ENCODE results near the gene NEIL3. TPM values are rescaled to one million over a fixed set of nuclear protein-coding genes. Genes with fewer than 3 reads are reported as not detected.

The NEIL3 gene
- total and polyA plus RNA-seq, 9 of the 15 experiments (the other 6 are each of a cell fraction or from before 2014, with no cell fraction given) = 2.7 to 23.3 (median 12.9) TPM

DNA sequence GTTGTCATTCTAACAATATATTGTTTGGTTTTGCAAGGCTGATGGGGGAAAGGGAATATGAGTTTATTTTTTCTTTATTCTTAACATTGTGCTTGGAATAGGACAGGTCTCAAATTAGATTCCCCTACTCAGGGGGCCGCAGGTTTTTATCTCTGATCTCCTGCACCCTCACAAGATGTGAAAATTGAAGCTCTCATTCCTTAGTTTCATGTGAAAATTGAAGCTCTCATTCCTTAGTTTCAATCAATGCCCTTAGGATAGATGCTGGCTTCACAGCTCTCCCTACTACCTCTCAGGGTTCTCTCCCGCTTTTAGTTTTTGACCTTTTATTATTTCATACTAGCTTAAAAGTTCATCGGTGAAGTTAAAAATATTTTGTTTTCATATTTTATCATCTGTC lies 12.0 kb downstream of the NEIL3 start:
- FAIRE-seq = no peak
- no peaks in the 10 kb centered on the region for H3K9me3 ChIP-seq (replicated peaks; ENCODE audit: control insufficient read depth, insufficient read depth, low read depth, low read length)
- ATAC-seq = no peak
- in situ Hi-C loops (cut with MboI) (no loop called here), intact Hi-C loops (cut with micrococcal nuclease) (no loop called here)
- no peaks in the 10 kb centered on the region for H3K9me1 ChIP-seq (ENCODE audit: control insufficient read depth, insufficient read depth, low read length)
- H3K4me2 ChIP-seq (ENCODE audit: insufficient read depth, low read length) = no peak overlapping the region
- H3K79me2 ChIP-seq (ENCODE audit: control insufficient read depth, insufficient read depth, low read length) = peaks cover 71% of the 10 kb centered on the region; the same call in 2 of the 3 replicates
- no peak overlapping the region for H3K4me3 ChIP-seq
- no peaks in the 10 kb centered on the region for H4K20me1 ChIP-seq (replicated peaks; ENCODE audit: control insufficient read depth, insufficient read depth, low read length)
- peaks cover 42% of the 10 kb centered on the region for H3K36me3 ChIP-seq (ENCODE audit: control insufficient read depth, insufficient read depth, low read length)
- H3K4me1 ChIP-seq (replicated peaks in 1 of 2; ENCODE audit: control insufficient read depth in 2 of 2, insufficient read depth in 2 of 2, low read length in 2 of 2) = peaks cover 0 to 14% of the 10 kb centered on the region in 2 experiments; a peak in 2 of 5 replicates
- POLR2A ChIA-PET = interaction anchor here (0.6 to 1.6 kb wide), 2 partner anchors 10 to 21 kb away, joined by 3 read pairs; no protein-coding TSS in a partner anchor
- WGBS (ENCODE audit: insufficient coverage, low coverage, missing lambda C conversion rate) = 79% methylated on average over 3 of the region's 3 CpGs
- no peak for TF ChIP-seq ARNT (IDR thresholded peaks at IDR 0.05)
- TF ChIP-seq ZNF140 (CRISPR knock-in tag; IDR thresholded peaks at IDR 0.05) = no peak
- no peak for TF ChIP-seq TEAD1 (CRISPR knock-in tag; IDR thresholded peaks at IDR 0.05)
- no peak for TF ChIP-seq SAFB (IDR thresholded peaks at IDR 0.05; ENCODE audit: borderline replicate concordance, low read depth, low read length)
- no peak for TF ChIP-seq ZKSCAN1 (IDR thresholded peaks at IDR 0.05; ENCODE audit: low read depth, low read length)
- H2AFZ ChIP-seq (ENCODE audit: low read depth, low read length) = no peak overlapping the region
- no peaks in the 10 kb centered on the region for H3K27me3 ChIP-seq (ENCODE audit: control insufficient read depth in 2 of 2, insufficient read depth in 2 of 2, low read length in 2 of 2)
- no peak overlapping the region for H3K9ac ChIP-seq (ENCODE audit: insufficient read depth in 1 of 2, low read depth in 2 of 2, low read length in 2 of 2)
- H3K27ac ChIP-seq (ENCODE audit: extremely low read depth, low read depth, low read length) = no peak overlapping the region
- BruUV-seq (replicated peaks) = no TSS peak
- CTCF ChIA-PET (ENCODE audit: low intra/inter-chr PET ratio) = no interaction called here
- no peak for DNase-seq (ENCODE audit: extremely low read depth in 1 of 4, low spot score in 3 of 4)

DNA sequence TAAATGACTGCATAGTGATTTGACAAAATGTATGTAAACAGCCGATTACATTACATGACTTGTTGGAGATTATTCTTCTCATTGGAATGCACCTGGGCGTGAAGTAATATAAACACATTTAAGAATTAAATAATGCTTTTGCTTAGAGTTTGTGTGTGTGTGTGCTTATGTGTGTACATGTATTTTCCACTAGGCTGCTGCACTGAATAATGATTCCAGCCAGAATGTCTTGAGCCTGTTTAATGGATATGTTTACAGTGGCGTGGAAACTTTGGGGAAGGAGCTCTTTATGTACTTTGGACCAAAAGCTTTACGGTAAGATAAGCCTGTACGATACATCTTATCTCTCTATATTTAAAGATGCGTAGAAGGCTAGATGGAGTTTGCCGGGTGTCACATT lies 12.6 kb downstream of the NEIL3 start:
- in situ Hi-C loops (cut with MboI) (no loop called here), intact Hi-C loops (cut with micrococcal nuclease) (no loop called here)
- Histone ChIP-seq H2AFZ (ENCODE audit: low read depth, low read length) (no peak overlapping the region), H3K9ac (ENCODE audit: insufficient read depth in 1 of 2, low read depth in 2 of 2, low read length in 2 of 2) (no peak overlapping the region), H3K27ac (ENCODE audit: extremely low read depth, low read depth, low read length) (no peak overlapping the region), H3K36me3 (ENCODE audit: control insufficient read depth, insufficient read depth, low read length) (peaks cover 43% of the 10 kb centered on the region), H3K27me3 (ENCODE audit: control insufficient read depth in 2 of 2, insufficient read depth in 2 of 2, low read length in 2 of 2) (no peaks in the 10 kb centered on the region), H3K4me1 (replicated peaks in 1 of 2; ENCODE audit: control insufficient read depth in 2 of 2, insufficient read depth in 2 of 2, low read length in 2 of 2) (peaks cover 0 to 14% of the 10 kb centered on the region in 2 experiments; a peak in 2 of 5 replicates), H3K4me3 (no peak overlapping the region), H3K4me2 (ENCODE audit: insufficient read depth, low read length) (no peak overlapping the region), H4K20me1 (replicated peaks; ENCODE audit: control insufficient read depth, insufficient read depth, low read length) (no peaks in the 10 kb centered on the region), H3K9me3 (replicated peaks; ENCODE audit: control insufficient read depth, insufficient read depth, low read depth, low read length) (no peaks in the 10 kb centered on the region), H3K9me1 (ENCODE audit: control insufficient read depth, insufficient read depth, low read length) (no peaks in the 10 kb centered on the region), H3K79me2 (ENCODE audit: control insufficient read depth, insufficient read depth, low read length) (peaks cover 69% of the 10 kb centered on the region; the same call in 2 of the 3 replicates)
- ChIA-PET POLR2A (interaction anchor here (0.6 kb wide), 1 partner anchor 20 kb away, joined by 3 read pairs; no protein-coding TSS in a partner anchor), CTCF (ENCODE audit: low intra/inter-chr PET ratio) (no interaction called here)
- DNase-seq (ENCODE audit: extremely low read depth in 1 of 4, low spot score in 3 of 4) = no peak
- WGBS (ENCODE audit: insufficient coverage, low coverage, missing lambda C conversion rate) = 84% methylated on average over 7 of the region's 7 CpGs
- TF ChIP-seq NR2C1 (IDR thresholded peaks at IDR 0.05) (no peak), NR2C1 (tag; IDR thresholded peaks at IDR 0.05) (no peak)
- no peak for FAIRE-seq
- no TSS peak for BruUV-seq (replicated peaks)
- no peak for ATAC-seq
